Calu3 (cell line): ENCODE measurements around the gene RELB. TPM values are rescaled to one million over a fixed set of nuclear protein-coding genes. Genes with fewer than 3 reads are reported as not detected.

ENCODE experiments used
- BruUV-seq: library from RNA; stranded (reverse); fragments of 400-500 nt; replicated peaks from 2 replicates; lab custom pipeline; 2021; lab: Mats Ljungman, UMichigan
- CTCF ChIA-PET: fragments of 300-600 bp; sonication (Branson Sonifier 250); formaldehyde crosslinking; loops from one replicate; lab custom pipeline; 2022; ENCODE audit warnings: antibody characterized with exemption; lab: Charles Lee
- DNase-seq: peaks from one replicate; pipeline ENCODE4 v3.0.0; 2022
- H3K27ac Mint-ChIP-seq: one replicate; pipeline ENCODE4 v1.8.0; 2022; ENCODE audit warnings: mixed read lengths; ENCODE audit not compliant: unreplicated experiment
- H3K27me3 Mint-ChIP-seq: one replicate; pipeline ENCODE4 v1.8.0; 2022; ENCODE audit warnings: mixed read lengths; ENCODE audit not compliant: unreplicated experiment
- H3K36me3 Mint-ChIP-seq: one replicate; pipeline ENCODE4 v1.8.0; 2022; ENCODE audit warnings: mild to moderate bottlenecking, moderate library complexity, mixed read lengths; ENCODE audit not compliant: insufficient read depth, unreplicated experiment
- H3K4me1 Mint-ChIP-seq: one replicate; pipeline ENCODE4 v1.8.0; 2022; ENCODE audit warnings: mild to moderate bottlenecking, low read depth, mixed read lengths; ENCODE audit not compliant: unreplicated experiment
- H3K4me3 Mint-ChIP-seq: one replicate; pipeline ENCODE4 v1.8.0; 2022; ENCODE audit warnings: mild to moderate bottlenecking, low read depth, moderate library complexity, mixed read lengths; ENCODE audit not compliant: unreplicated experiment
- H3K9me3 Mint-ChIP-seq: one replicate; pipeline ENCODE4 v1.8.0; 2022; ENCODE audit warnings: low read depth, mixed read lengths; ENCODE audit not compliant: unreplicated experiment
- intact Hi-C: fragments of 100-400 bp; cut with micrococcal nuclease; formaldehyde crosslinking; loops from one replicate; pipeline ENCODE4 v1.10.0; 2022; ENCODE audit not compliant: unreplicated experiment
- total RNA-seq: library from RNA; stranded (reverse); gene quantifications from 2 replicates; pipeline ENCODE4 v1.2.3, GENCODE V29; 2022
- TF ChIP-seq, protein P1 (sequence below): fragments of 200-600 bp; IDR thresholded peaks from one replicate; pipeline ENCODE4 v1.8.0; 2022; ENCODE audit warnings: antibody characterized with exemption; ENCODE audit not compliant: unreplicated experiment

RELB gene
- total RNA-seq, 1 experiment from 2014 or later = 44.5 TPM

GRCh38 chr19:45047188-45047797, 46.0 kb downstream of the RELB start:
- TF ChIP-seq, protein P1, sequence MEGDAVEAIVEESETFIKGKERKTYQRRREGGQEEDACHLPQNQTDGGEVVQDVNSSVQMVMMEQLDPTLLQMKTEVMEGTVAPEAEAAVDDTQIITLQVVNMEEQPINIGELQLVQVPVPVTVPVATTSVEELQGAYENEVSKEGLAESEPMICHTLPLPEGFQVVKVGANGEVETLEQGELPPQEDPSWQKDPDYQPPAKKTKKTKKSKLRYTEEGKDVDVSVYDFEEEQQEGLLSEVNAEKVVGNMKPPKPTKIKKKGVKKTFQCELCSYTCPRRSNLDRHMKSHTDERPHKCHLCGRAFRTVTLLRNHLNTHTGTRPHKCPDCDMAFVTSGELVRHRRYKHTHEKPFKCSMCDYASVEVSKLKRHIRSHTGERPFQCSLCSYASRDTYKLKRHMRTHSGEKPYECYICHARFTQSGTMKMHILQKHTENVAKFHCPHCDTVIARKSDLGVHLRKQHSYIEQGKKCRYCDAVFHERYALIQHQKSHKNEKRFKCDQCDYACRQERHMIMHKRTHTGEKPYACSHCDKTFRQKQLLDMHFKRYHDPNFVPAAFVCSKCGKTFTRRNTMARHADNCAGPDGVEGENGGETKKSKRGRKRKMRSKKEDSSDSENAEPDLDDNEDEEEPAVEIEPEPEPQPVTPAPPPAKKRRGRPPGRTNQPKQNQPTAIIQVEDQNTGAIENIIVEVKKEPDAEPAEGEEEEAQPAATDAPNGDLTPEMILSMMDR = no peak
- peaks cover 50% of the 10 kb centered on the region for H3K36me3 Mint-ChIP-seq
- intact Hi-C loops = no loop called here
- DNase-seq = no peak
- BruUV-seq = no TSS peak
- H3K4me3 Mint-ChIP-seq = no peak overlapping the region
- H3K9me3 Mint-ChIP-seq = no peaks in the 10 kb centered on the region
- no peaks in the 10 kb centered on the region for H3K4me1 Mint-ChIP-seq
- no peaks in the 10 kb centered on the region for H3K27me3 Mint-ChIP-seq
- H3K27ac Mint-ChIP-seq = no peak overlapping the region
- CTCF ChIA-PET = no interaction called here

GRCh38 chr19:45049073-45049736, 47.9 kb downstream of the RELB start:
- peaks cover 56% of the 10 kb centered on the region for H3K36me3 Mint-ChIP-seq
- no TSS peak for BruUV-seq
- CTCF ChIA-PET = no interaction called here
- TF ChIP-seq, protein P1 = no peak
- intact Hi-C loops = no loop called here
- DNase-seq = no peak
- no peak overlapping the region for H3K4me3 Mint-ChIP-seq
- H3K27me3 Mint-ChIP-seq = no peaks in the 10 kb centered on the region
- H3K4me1 Mint-ChIP-seq = no peaks in the 10 kb centered on the region
- no peak overlapping the region for H3K27ac Mint-ChIP-seq
- no peaks in the 10 kb centered on the region for H3K9me3 Mint-ChIP-seq

- Mint-ChIP-seq H3K4me3 (no peak overlapping the region), H3K36me3 (peaks cover 48% of the 10 kb centered on the region), H3K27ac (no peak overlapping the region), H3K4me1 (no peaks in the 10 kb centered on the region), H3K9me3 (no peaks in the 10 kb centered on the region), H3K27me3 (no peaks in the 10 kb centered on the region)
- CTCF ChIA-PET = no interaction called here
- DNase-seq = no peak
- TF ChIP-seq, protein P1 = no peak
- BruUV-seq = no TSS peak
- intact Hi-C loops = no loop called here
These were observed 48.8 kb downstream of the RELB start for GRCh38 chr19:45050036-45050435.

DNA sequence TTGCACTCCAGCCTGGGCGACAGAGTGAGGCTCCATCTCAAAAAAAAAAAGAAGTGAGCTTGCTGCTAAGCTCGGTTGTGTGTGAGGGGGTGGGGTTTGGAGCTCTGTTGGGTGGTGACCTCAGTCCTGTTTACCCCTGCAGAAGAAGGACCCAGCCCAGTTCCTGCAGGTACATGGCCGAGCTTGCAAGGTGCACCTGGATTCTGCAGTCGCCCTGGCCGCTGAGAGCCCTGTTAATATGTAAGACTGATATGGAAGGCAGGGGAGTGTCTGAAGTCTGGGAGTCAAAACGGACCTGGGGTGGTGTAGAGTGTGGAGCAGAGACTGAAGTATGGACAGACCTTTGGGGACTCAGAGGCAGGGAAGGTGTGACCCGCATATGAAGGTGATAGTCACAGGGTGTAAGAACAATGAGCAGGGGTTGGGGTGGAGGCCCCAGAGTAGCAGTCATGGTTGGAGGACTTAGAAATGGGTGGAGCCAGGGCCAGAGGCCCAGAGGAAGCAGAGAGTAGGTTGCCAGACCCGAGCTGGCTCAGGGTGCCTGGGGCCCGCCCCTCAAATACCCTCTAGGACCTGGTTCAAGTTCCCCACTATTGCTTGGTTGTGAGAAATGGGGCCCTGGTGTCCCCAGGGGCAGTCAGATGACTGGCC, 50.8 kb downstream of the RELB start:
- no TSS peak for BruUV-seq
- TF ChIP-seq, protein P1 = no peak
- peaks cover 39% of the 10 kb centered on the region for H3K36me3 Mint-ChIP-seq
- DNase-seq = no peak
- H3K4me3 Mint-ChIP-seq = no peak overlapping the region
- H3K27me3 Mint-ChIP-seq = no peaks in the 10 kb centered on the region
- no peaks in the 10 kb centered on the region for H3K9me3 Mint-ChIP-seq
- intact Hi-C loops = no loop called here
- H3K27ac Mint-ChIP-seq = no peak overlapping the region
- H3K4me1 Mint-ChIP-seq = no peaks in the 10 kb centered on the region
- CTCF ChIA-PET = interaction anchor here (1.3 kb wide), 1 partner anchor 12 kb away, joined by 3 read pairs; no protein-coding TSS in a partner anchor
